LoVo (cell line): Measurements from ENCODE around the gene SMARCC2.
"Not testable (repeated sequence)": the region's sequence is repeated elsewhere in the genome, so short reads cannot be mapped to it uniquely, and the experiment has no call there.

ENCODE experiments used
- DNase-seq: peaks from one replicate; pipeline ENCODE4 v3.0.0-alpha.2; 2016; ENCODE audit warnings: low spot score

Gene SMARCC2

GRCh38 chr12:56163533-56164344, 25.5 kb downstream of the SMARCC2 start:
- DNase-seq: no peak

DNA sequence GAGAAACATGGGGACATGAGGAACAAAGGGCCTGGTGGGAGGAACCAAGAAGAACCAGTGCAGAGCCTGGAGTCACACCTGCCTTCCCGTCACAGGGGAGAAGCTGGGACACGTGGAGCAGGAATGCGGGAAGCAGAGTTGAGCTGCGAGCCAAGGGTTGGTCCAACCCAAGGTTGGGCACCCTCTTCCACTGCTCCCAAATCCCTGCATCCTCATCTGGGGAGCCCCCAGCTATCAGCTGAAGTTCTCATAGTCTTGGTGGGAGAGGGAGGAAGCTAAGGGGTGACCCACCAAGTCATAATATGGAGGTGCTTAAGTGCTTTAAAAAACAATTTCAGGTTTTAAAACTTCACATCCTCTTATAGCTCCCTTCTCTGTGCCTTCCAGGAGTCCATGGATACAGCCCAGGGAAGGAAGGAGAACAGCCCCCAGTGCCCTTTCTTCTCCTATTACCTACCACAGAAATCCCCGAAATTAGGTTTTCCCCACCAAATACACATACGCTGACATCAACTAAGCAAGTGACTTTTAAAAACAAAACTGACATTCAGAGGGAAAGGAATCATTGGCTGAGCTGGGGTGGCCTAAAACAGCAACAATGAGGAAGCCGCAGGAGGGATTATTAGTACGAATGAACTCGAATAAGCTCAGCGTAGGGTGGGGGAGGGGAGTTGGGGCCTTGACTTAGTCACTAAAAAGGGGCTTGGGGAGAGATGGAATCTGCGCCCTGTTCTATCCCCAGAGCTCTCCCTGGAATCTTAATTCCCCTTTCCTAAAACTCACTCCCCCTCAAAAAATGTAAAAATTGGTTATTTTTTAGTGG, 26.6 kb downstream of the SMARCC2 start:
- no peak for DNase-seq

DNA sequence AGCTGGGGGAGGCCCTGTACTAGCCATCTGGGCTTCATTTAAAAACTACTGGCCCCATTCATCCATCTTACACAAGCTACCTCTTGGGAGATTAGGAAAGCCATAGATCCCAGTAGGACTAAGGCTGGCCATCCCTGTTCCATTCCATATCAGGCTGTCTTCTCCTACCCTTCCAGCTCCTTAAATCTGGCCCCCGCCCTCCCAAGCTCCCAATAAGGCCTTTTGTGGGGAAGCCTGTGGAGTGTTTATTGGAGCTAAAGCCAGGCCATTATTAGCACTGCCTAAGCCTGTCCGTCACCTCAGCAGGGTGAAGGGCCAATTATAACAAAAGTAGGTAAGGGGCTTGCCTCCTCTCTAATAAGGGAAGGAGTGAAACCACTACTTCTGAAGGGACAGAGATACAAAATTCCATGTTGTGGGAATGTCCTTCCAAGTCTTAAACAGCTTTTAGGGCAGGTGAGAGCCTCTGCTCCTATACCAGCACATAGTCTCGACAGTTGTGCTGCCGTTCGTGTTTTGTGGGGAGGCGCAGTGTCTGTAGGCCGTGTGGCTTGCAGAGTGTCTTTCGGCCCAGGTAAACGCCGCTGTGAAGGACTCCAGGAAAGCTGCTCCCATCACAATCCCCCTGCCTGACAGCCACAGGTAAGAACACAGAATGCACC, 27.5 kb downstream of the SMARCC2 start:
- DNase-seq: no peak

- DNase-seq: no peak
These were observed 28.2 kb downstream of the SMARCC2 start for GRCh38 chr12:56160894-56161689.

DNA sequence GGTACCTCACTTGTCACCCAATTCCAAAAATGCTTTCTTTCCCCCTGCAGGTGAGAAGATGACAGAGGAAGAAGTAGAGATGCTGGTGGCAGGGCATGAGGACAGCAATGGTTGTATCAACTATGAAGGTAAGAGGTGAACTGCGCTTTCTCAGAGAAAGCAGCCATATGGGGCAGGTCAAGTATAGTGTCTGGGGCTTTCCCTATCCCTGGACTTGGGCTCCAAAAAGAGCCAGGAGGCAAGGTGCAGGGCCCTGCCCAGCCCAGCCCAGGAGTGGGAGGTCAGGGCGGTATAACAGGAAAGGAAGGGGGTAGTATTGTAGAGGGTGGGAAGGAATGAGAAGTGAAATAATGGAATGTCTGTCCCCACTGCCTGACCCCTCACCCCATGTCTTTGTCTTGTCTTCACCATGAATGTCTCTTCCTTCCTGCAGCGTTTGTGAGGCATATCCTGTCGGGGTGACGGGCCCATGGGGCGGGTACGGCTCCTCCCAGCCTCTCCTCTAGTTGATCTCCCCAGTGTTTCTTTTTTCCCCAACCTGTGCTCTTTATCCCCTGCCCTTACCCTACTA, 29.0 kb downstream of the SMARCC2 start:
- DNase-seq: no peak

GRCh38 chr12:56159482-56160192, 29.6 kb downstream of the SMARCC2 start:
- no peak for DNase-seq

GRCh38 chr12:56158926-56159461, 30.3 kb downstream of the SMARCC2 start:
- DNase-seq: peak; percentile 76

- peak; percentile 100 for DNase-seq
These were observed 31.0 kb downstream of the SMARCC2 start, which contains the start of gene MYL6 for GRCh38 chr12:56158029-56158925. Gene MYL6 (plus strand): TSS chr12:56158359. CDS start chr12:56158402, 43 bp downstream.

DNA sequence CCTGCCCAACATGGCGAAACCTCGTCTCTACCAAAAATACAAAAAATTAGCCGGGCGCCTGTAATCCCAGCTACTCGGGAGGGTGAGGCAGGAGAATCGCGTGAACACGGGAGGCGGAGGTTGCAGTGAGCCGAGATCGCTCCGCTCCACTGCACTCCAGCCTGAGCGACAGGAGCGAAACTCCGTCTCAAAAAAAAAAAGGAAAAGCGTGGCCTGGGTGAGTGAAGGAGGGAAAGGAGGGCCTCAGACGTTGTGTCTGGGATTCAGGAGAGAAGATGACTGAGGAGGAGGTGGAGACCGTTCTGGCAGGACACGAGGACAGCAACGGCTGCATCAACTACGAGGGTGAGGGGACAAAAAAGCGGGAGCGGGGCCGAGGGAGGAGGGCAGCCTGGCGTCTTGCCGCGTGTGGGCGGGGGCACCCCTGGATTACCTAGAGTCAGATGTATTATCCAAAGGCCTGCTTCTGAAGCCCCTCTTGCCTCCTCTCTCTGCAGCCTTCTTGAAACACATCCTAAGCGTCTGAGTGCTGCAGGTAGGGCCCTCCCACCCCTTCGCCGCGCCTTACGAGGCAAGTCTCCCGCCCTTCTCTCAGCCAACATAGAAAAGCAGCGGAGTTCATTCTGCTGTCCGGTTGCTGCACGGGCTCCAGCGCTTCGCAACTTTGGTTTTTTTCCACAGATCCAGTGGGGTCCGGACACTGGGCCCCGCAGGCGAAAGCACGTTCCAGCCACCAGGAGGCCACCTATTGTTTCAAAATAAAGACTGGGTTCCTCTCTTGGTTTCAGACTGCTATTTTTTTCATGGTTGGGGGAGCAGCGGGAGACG, 31.9 kb downstream of the SMARCC2 start:
- peak; percentile 88 for DNase-seq

DNA sequence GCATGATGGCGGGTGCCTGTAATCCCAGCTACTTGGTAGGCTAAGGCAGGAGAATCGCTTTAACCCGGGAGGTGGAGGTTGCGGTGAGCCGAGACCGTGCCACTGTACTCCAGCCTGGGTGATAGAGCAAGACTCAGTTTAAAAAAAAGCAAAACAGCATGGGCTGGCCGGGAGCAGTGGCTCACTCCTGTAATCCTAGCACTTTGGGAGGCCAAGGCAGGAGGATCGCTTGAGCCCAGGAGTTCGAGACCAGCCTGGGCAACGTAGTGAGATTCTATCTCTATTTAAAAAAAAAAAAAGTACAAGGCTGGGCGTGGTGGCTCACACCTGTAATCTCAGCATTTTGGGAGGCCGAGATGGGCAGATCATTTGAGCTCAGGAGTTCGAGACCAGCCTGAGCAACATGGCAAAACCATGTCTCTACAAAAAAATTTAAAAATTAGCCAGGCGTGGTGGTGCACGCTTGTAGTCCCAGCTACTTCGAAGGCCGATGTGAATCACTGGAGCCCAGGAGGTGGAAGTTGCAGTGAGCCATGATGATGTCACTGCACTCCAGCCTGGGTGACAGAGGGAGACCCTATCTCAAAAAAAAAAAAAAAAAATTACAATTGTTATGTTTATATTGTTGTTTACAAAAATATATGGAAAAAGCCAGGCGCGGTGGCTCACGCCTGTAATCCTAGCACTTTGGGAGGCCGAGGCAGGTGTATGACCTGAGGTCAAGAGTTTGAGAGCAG, 32.7 kb downstream of the SMARCC2 start:
- DNase-seq: not testable (repeated sequence)

DNA sequence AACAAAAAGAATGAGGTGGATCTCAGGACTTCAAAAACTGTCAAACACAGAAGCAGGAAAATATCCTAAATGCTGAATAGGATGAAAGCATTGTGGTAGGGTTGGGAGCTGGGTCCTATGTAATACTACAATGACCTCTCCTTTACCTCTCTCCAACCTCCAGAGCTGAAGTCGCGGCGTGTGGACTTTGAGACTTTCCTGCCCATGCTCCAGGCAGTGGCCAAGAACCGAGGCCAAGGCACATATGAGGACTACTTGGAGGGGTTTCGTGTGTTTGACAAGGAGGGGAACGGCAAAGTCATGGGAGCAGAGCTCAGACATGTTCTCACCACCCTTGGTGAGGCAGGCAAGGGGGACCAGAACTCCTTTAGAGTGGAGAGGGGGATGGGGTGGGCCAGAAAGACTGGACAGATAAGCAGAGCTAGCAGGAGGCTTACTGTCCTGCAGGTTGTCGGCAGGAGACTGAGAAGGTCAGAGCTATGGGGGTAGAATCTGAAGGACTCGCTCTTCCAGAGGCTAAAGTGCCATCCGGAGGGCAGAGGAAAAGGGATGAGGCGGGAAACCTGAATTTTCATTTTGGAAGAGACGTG, 33.9 kb downstream of the SMARCC2 start:
- no peak for DNase-seq

DNA sequence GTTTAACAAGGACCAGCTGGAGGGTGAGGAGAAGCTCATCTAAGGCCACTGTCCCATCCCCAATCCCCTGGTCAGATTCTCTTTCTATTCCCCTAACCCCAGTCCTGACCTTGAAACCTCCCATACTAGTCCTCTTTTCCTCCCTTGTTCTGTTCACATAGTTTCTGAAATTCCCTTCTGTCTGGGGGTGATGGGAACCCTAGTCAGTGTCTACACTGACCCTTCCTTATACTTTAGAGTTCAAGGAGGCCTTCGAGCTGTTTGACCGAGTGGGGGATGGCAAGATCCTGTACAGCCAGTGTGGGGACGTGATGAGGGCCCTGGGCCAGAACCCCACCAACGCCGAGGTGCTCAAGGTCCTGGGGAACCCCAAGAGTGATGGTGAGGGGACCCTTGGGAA, 34.5 kb downstream of the SMARCC2 start:
- DNase-seq: no peak

DNA sequence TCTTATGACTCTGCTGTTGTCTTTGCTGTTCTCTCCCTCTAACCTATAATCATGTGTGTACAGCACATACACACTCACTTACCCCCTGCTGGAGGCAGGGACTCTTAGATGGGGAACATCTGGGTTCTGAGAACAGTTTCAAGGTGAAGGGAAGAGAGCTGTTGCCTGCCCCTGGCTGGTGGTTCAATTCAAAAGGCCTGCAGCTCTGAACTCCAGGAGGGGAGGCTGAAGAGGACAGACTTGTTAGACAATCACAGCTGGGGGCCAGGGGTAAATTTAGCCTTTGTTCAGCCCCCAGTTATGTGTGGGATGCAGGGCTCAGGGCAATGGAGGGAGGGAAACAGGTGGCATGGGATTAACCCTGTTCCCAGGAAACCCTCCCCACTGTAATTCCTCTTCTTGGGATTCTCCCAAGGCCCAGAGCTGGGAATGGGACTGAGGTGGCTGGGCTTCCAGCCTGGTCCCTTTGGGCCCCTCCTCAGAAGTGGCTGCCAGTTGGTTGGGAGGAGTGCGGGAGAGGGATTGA, 35.0 kb downstream of the SMARCC2 start:
- DNase-seq: no peak

DNA sequence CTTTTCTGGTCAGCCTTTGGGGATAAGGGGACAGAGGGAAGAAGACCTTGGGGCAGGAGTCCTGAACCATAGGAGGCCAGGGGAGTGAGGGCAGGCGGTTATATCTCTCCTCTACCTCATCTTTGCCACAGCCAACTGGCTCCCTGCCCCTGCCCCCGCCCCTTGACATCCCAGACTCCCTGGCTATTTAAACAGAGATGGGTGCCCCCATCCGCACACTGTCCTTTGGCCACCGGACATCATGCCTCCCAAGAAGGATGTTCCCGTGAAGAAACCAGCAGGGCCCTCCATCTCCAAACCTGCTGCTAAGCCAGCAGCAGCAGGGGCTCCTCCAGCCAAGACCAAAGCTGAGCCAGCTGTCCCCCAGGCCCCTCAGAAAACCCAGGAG, 35.6 kb downstream of the SMARCC2 start:
- no peak for DNase-seq

GRCh38 chr12:56152756-56153677, 36.3 kb downstream of the SMARCC2 start:
- no peak for DNase-seq

DNA sequence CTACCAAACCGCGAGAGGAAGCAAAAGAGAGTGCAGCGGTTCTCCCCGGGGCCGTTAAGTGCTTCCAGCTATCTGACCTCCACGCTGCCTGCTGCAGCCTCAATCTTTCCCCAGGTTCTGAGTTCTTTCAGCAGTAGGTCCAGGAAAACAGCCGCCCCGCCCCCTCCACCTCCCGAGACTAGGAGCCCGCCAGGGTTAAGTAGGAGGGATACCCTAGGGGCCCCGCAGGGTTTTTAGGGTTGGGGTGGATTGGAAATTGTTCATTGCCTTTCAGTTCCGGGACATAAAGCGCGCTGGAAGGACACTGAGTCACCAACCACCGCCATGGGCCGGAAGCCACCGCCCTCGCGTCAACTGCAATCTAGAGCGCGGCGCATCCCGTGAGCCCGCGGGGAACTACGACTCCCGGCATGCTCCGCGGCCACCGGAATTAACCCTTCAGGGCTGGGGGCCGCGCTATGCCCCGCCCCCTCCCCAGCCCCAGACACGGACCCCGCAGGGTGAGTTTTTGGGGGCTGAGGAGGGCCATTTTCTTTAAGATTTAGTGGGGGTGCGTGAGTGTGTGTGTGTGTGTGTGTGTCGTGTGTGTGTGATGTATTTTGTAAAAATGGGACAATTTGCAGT, 37.0 kb downstream of the SMARCC2 start, which contains the start of gene MYL6B:
TSS of gene MYL6B (plus strand) at position 456 of the 624 bp plus-strand sequence. CDS start 1,332 bp downstream, outside the sequence.
- peak; percentile 98 for DNase-seq
